ENCODE data around the gene ALKBH8. TPM values are rescaled to one million over a fixed set of nuclear protein-coding genes. Genes with fewer than 3 reads are reported as not detected.

ALKBH8 gene
- total and polyA plus RNA-seq, 2 of the 8 experiments (the other 6 are each of a cell fraction or from before 2014, with no cell fraction given): 3.6 to 11.9 TPM

DNA sequence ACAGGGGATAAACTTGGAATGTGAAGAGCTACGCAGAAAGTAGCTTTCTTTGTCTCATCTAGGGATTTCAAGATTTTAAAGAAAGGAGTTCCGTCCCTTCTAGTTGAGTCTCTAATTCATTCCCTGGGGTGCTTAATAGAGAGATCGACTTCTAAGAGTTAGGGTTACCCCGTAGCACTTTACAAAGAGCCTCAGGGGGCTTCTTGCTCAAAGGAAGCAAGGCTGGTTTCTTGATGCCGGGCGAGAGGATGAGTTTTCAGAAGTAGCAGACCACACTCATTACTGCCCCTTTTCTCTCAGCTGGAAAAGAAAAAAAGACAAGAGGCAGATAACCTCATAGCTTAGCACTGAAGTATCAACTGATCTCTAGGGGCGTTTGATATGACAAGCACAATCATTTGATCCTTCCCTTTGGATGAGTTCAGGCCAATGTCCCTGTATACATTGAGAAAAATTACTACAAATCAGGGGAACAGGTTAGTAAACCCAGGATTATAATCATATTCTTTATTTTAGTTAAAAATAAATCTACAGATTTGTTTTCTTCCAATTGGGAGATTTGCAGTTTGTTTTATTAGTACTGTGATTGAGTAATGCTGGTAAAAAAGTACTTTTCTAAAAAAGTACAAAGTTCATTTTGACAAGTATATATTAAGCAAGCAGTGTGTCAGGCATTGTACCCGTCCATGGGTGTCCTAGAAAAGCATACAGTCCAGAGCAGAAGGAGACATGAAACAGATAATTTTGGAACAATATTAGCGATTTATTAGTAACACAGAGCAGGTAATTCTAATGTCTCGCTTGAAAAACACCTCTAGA lies 44.1 kb upstream of the ALKBH8 start (continued):
- TF ChIP-seq, protein P1, sequence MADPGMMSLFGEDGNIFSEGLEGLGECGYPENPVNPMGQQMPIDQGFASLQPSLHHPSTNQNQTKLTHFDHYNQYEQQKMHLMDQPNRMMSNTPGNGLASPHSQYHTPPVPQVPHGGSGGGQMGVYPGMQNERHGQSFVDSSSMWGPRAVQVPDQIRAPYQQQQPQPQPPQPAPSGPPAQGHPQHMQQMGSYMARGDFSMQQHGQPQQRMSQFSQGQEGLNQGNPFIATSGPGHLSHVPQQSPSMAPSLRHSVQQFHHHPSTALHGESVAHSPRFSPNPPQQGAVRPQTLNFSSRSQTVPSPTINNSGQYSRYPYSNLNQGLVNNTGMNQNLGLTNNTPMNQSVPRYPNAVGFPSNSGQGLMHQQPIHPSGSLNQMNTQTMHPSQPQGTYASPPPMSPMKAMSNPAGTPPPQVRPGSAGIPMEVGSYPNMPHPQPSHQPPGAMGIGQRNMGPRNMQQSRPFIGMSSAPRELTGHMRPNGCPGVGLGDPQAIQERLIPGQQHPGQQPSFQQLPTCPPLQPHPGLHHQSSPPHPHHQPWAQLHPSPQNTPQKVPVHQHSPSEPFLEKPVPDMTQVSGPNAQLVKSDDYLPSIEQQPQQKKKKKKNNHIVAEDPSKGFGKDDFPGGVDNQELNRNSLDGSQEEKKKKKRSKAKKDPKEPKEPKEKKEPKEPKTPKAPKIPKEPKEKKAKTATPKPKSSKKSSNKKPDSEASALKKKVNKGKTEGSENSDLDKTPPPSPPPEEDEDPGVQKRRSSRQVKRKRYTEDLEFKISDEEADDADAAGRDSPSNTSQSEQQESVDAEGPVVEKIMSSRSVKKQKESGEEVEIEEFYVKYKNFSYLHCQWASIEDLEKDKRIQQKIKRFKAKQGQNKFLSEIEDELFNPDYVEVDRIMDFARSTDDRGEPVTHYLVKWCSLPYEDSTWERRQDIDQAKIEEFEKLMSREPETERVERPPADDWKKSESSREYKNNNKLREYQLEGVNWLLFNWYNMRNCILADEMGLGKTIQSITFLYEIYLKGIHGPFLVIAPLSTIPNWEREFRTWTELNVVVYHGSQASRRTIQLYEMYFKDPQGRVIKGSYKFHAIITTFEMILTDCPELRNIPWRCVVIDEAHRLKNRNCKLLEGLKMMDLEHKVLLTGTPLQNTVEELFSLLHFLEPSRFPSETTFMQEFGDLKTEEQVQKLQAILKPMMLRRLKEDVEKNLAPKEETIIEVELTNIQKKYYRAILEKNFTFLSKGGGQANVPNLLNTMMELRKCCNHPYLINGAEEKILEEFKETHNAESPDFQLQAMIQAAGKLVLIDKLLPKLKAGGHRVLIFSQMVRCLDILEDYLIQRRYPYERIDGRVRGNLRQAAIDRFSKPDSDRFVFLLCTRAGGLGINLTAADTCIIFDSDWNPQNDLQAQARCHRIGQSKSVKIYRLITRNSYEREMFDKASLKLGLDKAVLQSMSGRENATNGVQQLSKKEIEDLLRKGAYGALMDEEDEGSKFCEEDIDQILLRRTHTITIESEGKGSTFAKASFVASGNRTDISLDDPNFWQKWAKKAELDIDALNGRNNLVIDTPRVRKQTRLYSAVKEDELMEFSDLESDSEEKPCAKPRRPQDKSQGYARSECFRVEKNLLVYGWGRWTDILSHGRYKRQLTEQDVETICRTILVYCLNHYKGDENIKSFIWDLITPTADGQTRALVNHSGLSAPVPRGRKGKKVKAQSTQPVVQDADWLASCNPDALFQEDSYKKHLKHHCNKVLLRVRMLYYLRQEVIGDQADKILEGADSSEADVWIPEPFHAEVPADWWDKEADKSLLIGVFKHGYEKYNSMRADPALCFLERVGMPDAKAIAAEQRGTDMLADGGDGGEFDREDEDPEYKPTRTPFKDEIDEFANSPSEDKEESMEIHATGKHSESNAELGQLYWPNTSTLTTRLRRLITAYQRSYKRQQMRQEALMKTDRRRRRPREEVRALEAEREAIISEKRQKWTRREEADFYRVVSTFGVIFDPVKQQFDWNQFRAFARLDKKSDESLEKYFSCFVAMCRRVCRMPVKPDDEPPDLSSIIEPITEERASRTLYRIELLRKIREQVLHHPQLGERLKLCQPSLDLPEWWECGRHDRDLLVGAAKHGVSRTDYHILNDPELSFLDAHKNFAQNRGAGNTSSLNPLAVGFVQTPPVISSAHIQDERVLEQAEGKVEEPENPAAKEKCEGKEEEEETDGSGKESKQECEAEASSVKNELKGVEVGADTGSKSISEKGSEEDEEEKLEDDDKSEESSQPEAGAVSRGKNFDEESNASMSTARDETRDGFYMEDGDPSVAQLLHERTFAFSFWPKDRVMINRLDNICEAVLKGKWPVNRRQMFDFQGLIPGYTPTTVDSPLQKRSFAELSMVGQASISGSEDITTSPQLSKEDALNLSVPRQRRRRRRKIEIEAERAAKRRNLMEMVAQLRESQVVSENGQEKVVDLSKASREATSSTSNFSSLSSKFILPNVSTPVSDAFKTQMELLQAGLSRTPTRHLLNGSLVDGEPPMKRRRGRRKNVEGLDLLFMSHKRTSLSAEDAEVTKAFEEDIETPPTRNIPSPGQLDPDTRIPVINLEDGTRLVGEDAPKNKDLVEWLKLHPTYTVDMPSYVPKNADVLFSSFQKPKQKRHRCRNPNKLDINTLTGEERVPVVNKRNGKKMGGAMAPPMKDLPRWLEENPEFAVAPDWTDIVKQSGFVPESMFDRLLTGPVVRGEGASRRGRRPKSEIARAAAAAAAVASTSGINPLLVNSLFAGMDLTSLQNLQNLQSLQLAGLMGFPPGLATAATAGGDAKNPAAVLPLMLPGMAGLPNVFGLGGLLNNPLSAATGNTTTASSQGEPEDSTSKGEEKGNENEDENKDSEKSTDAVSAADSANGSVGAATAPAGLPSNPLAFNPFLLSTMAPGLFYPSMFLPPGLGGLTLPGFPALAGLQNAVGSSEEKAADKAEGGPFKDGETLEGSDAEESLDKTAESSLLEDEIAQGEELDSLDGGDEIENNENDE (IDR thresholded peaks at IDR 0.05; ENCODE audit: insufficient replicate concordance, low read length): peak; percentile 20
